Activated CD4-positive, alpha-beta memory T cell treated with anti-CD3 and anti-CD28 coated beads for 36 hours (primary cell): ENCODE measurements around the gene SELENOW. TPM values are rescaled to one million over a fixed set of nuclear protein-coding genes. Genes with fewer than 3 reads are reported as not detected.
"Not testable (repeated sequence)": the region's sequence is repeated elsewhere in the genome, so short reads cannot be mapped to it uniquely, and the experiment has no call there.

Experiments
- CTCF ChIA-PET: fragments of 350-600 bp; sonication (Branson Sonifier 250); formaldehyde crosslinking; loops from one replicate; lab custom pipeline; 2021; ENCODE audit warnings: antibody characterized with exemption, inconsistent platforms; lab: Charles Lee
- POLR2A ChIA-PET: fragments of 350-600 bp; sonication (Branson Sonifier 250); formaldehyde crosslinking; loops from one replicate; lab custom pipeline; 2021; ENCODE audit warnings: antibody characterized with exemption; lab: Charles Lee
- DNase-seq: peaks from one replicate; pipeline ENCODE4 v3.0.0-alpha.2; 2020
- H3K27ac Mint-ChIP-seq: one replicate; pipeline ENCODE4 v1.8.0; 2021; ENCODE audit warnings: mixed read lengths
- H3K27me3 Mint-ChIP-seq: one replicate; pipeline ENCODE4 v1.8.0; 2021; ENCODE audit warnings: mixed read lengths
- H3K36me3 Mint-ChIP-seq: one replicate; pipeline ENCODE4 v1.8.0; 2021; ENCODE audit warnings: mixed read lengths
- H3K4me1 Mint-ChIP-seq: one replicate; pipeline ENCODE4 v1.8.0; 2021; ENCODE audit warnings: low read depth, mixed read lengths
- H3K4me3 Mint-ChIP-seq: one replicate; pipeline ENCODE4 v1.8.0; 2021; ENCODE audit warnings: mild to moderate bottlenecking, mixed read lengths
- H3K9me3 Mint-ChIP-seq: one replicate; pipeline ENCODE4 v1.8.0; 2021; ENCODE audit warnings: mixed read lengths
- intact Hi-C: fragments of 100-400 bp; cut with micrococcal nuclease; formaldehyde crosslinking; loops from one replicate; pipeline ENCODE4 v1.15.1; 2023
- total RNA-seq, 2 experiments: library from RNA; stranded (reverse); gene quantifications; one replicate each; pipeline ENCODE4 v1.2.3, GENCODE V29; 2021

The SELENOW gene
- total RNA-seq, 2 experiments from 2014 or later, result 162 to 174 TPM

GRCh38 chr19:47792616-47793015 lies 14.1 kb downstream of the SELENOW start:
- no peak overlapping the region for H3K4me3 Mint-ChIP-seq
- peaks cover 5% of the 10 kb centered on the region for H3K9me3 Mint-ChIP-seq
- no peak for DNase-seq
- intact Hi-C loops, result no loop called here
- POLR2A ChIA-PET, result no interaction called here
- peaks cover 5% of the 10 kb centered on the region for H3K27me3 Mint-ChIP-seq
- no peak overlapping the region for H3K27ac Mint-ChIP-seq
- CTCF ChIA-PET, result interaction anchor here (0.7 to 1.9 kb wide), 3 partner anchors 49 to 496 kb away, joined by 3 to 4 read pairs (median 3); partner anchors contain the start of gene EHD2
- peaks cover 5% of the 10 kb centered on the region for H3K36me3 Mint-ChIP-seq
- peaks cover 4% of the 10 kb centered on the region for H3K4me1 Mint-ChIP-seq

- no peak overlapping the region for H3K4me3 Mint-ChIP-seq
- DNase-seq, result no peak
- ChIA-PET POLR2A (interaction anchor here (0.6 kb wide), 1 partner anchor 12 kb away, joined by 3 read pairs; no protein-coding TSS in a partner anchor), CTCF (interaction anchor here (0.6 to 1.1 kb wide), 2 partner anchors 107 to 735 kb away, joined by 3 to 4 read pairs; no protein-coding TSS in a partner anchor)
- intact Hi-C loops, result no loop called here
- H3K27me3 Mint-ChIP-seq, result peaks cover 10% of the 10 kb centered on the region
- H3K36me3 Mint-ChIP-seq, result no peaks in the 10 kb centered on the region
- peaks cover 5% of the 10 kb centered on the region for H3K9me3 Mint-ChIP-seq
- H3K4me1 Mint-ChIP-seq, result no peaks in the 10 kb centered on the region
- no peak overlapping the region for H3K27ac Mint-ChIP-seq
Measured at GRCh38 chr19:47794526-47794925, 16.0 kb downstream of the SELENOW start.

GRCh38 chr19:47796785-47797184 lies 18.3 kb downstream of the SELENOW start:
- POLR2A ChIA-PET, result no interaction called here
- Mint-ChIP-seq H3K4me3 (no peak overlapping the region), H3K36me3 (peaks cover 2% of the 10 kb centered on the region), H3K27ac (no peak overlapping the region), H3K9me3 (peaks cover 9% of the 10 kb centered on the region), H3K27me3 (peaks cover 10% of the 10 kb centered on the region), H3K4me1 (no peaks in the 10 kb centered on the region)
- DNase-seq, result no peak
- CTCF ChIA-PET, result no interaction called here
- intact Hi-C loops, result no loop called here

- ChIA-PET POLR2A (no interaction called here), CTCF (no interaction called here)
- peaks cover 10% of the 10 kb centered on the region for H3K27me3 Mint-ChIP-seq
- no peaks in the 10 kb centered on the region for H3K4me1 Mint-ChIP-seq
- DNase-seq, result no peak
- peaks cover 2% of the 10 kb centered on the region for H3K36me3 Mint-ChIP-seq
- H3K4me3 Mint-ChIP-seq, result no peak overlapping the region
- H3K9me3 Mint-ChIP-seq, result peaks cover 4% of the 10 kb centered on the region
- intact Hi-C loops, result no loop called here
- no peak overlapping the region for H3K27ac Mint-ChIP-seq
Measured at GRCh38 chr19:47797996-47798903, 19.7 kb downstream of the SELENOW start.

GRCh38 chr19:47798904-47799266 lies 20.4 kb downstream of the SELENOW start:
- DNase-seq, result no peak
- Mint-ChIP-seq H3K27me3 (peaks cover 10% of the 10 kb centered on the region), H3K4me3 (no peak overlapping the region), H3K9me3 (peaks cover 4% of the 10 kb centered on the region), H3K36me3 (peaks cover 2% of the 10 kb centered on the region), H3K27ac (no peak overlapping the region), H3K4me1 (no peaks in the 10 kb centered on the region)
- ChIA-PET POLR2A (no interaction called here), CTCF (no interaction called here)
- intact Hi-C loops, result no loop called here

- POLR2A ChIA-PET, result no interaction called here
- intact Hi-C loops, result no loop called here
- CTCF ChIA-PET, result interaction anchor here (1.4 kb wide), 1 partner anchor 27 kb away, joined by 4 read pairs; no protein-coding TSS in a partner anchor
- Mint-ChIP-seq H3K27ac (no peak overlapping the region), H3K4me1 (no peaks in the 10 kb centered on the region), H3K36me3 (peaks cover 2% of the 10 kb centered on the region), H3K27me3 (peaks cover 5% of the 10 kb centered on the region), H3K9me3 (peaks cover 4% of the 10 kb centered on the region), H3K4me3 (no peak overlapping the region)
- DNase-seq, result no peak
Measured at GRCh38 chr19:47801270-47801669, 22.8 kb downstream of the SELENOW start.

- intact Hi-C loops, result no loop called here
- ChIA-PET POLR2A (no interaction called here), CTCF (no interaction called here)
- DNase-seq, result no peak
- Mint-ChIP-seq H3K9me3 (peaks cover 4% of the 10 kb centered on the region), H3K27ac (no peak overlapping the region), H3K4me3 (no peak overlapping the region), H3K4me1 (no peaks in the 10 kb centered on the region), H3K27me3 (peaks cover 5% of the 10 kb centered on the region), H3K36me3 (peaks cover 2% of the 10 kb centered on the region)
Measured at GRCh38 chr19:47802521-47803043, 24.1 kb downstream of the SELENOW start.

- H3K4me3 Mint-ChIP-seq, H3K4me1 Mint-ChIP-seq, DNase-seq, H3K36me3 Mint-ChIP-seq, intact Hi-C loops, H3K27ac Mint-ChIP-seq, POLR2A ChIA-PET, H3K9me3 Mint-ChIP-seq, CTCF ChIA-PET, H3K27me3 Mint-ChIP-seq: not testable (repeated sequence)
Measured at GRCh38 chr19:47803148-47803547, 24.6 kb downstream of the SELENOW start.

GRCh38 chr19:47803671-47804070 lies 25.2 kb downstream of the SELENOW start:
- intact Hi-C loops, H3K27me3 Mint-ChIP-seq, DNase-seq, H3K27ac Mint-ChIP-seq, H3K4me3 Mint-ChIP-seq, H3K9me3 Mint-ChIP-seq, CTCF ChIA-PET, H3K4me1 Mint-ChIP-seq, POLR2A ChIA-PET, H3K36me3 Mint-ChIP-seq: not testable (repeated sequence)

GRCh38 chr19:47804451-47804850 lies 25.9 kb downstream of the SELENOW start, which contains the start of gene TPRX1:
Gene TPRX1 (minus strand): TSS chr19:47804551. CDS start chr19:47804539, 12 bp downstream.
- H3K4me3 Mint-ChIP-seq, intact Hi-C loops, H3K36me3 Mint-ChIP-seq, DNase-seq, H3K4me1 Mint-ChIP-seq, H3K9me3 Mint-ChIP-seq, POLR2A ChIA-PET, H3K27ac Mint-ChIP-seq, H3K27me3 Mint-ChIP-seq: not testable (repeated sequence)
- CTCF ChIA-PET, result interaction anchor here (1.0 kb wide), 1 partner anchor 10 kb away, joined by 3 read pairs; no protein-coding TSS in a partner anchor

- Mint-ChIP-seq H3K27me3 (no peaks in the 10 kb centered on the region), H3K36me3 (peaks cover 2% of the 10 kb centered on the region), H3K4me1 (no peaks in the 10 kb centered on the region), H3K9me3 (peaks cover 4% of the 10 kb centered on the region), H3K4me3 (no peak overlapping the region), H3K27ac (no peak overlapping the region)
- intact Hi-C loops, result no loop called here
- POLR2A ChIA-PET, result no interaction called here
- CTCF ChIA-PET, result no interaction called here
- DNase-seq, result no peak
Measured at GRCh38 chr19:47805313-47805712, 26.8 kb downstream of the SELENOW start.

GRCh38 chr19:47806435-47806834 lies 27.9 kb downstream of the SELENOW start:
- intact Hi-C loops, result no loop called here
- Mint-ChIP-seq H3K36me3 (no peaks in the 10 kb centered on the region), H3K27me3 (peaks cover 3% of the 10 kb centered on the region), H3K4me3 (no peak overlapping the region), H3K27ac (no peak overlapping the region), H3K4me1 (no peaks in the 10 kb centered on the region), H3K9me3 (no peaks in the 10 kb centered on the region)
- ChIA-PET CTCF (interaction anchor here (0.6 kb wide), 2 partner anchors 11 to 247 kb away, joined by 4 to 6 read pairs; no protein-coding TSS in a partner anchor), POLR2A (no interaction called here)
- no peak for DNase-seq
